ENCODE data around the gene CFAP69. TPM values are rescaled to one million over a fixed set of nuclear protein-coding genes. Genes with fewer than 3 reads are reported as not detected.
"Not testable (repeated sequence)": the region's sequence is repeated elsewhere in the genome, so short reads cannot be mapped to it uniquely, and the experiment has no call there.

The CFAP69 gene
- total and polyA plus RNA-seq, 4 donors, result 1.8 to 18.7 (median 13.6) TPM

- H3K36me3 ChIP-seq (ENCODE audit: control insufficient read depth in 1 of 2, insufficient read depth in 2 of 2, low read length in 1 of 2), result no peaks in the 10 kb centered on the region
- DNase-seq, result no peak
- peaks cover 0 to 3% of the 10 kb centered on the region in 2 donors for H3K4me1 ChIP-seq (ENCODE audit: control insufficient read depth in 1 of 2, insufficient read depth in 2 of 2, low read length in 2 of 2)
- H3K4me3 ChIP-seq (ENCODE audit: low read length in 2 of 2), result no peak overlapping the region
- WGBS, 2 donors, result 57 to 60% methylated on average over 3 of the region's 3 CpGs
- H3K27me3 ChIP-seq (ENCODE audit: control insufficient read depth in 1 of 2, insufficient read depth in 2 of 2, low read length in 1 of 2), result no peaks in the 10 kb centered on the region
- H3K27ac ChIP-seq (ENCODE audit: low read depth in 1 of 2, low read length in 2 of 2), result no peak overlapping the region
- ATAC-seq (ENCODE audit: low FRiP score), result no peak
- intact Hi-C loops (cut with DNase I), result no loop called here
- H3K9me3 ChIP-seq (ENCODE audit: control insufficient read depth, low read length), result no peaks in the 10 kb centered on the region
Measured at GRCh38 chr7:90250601-90251303, 5.8 kb downstream of the CFAP69 start.

- intact Hi-C loops (cut with DNase I), result no loop called here
- H3K27me3 ChIP-seq (ENCODE audit: control insufficient read depth in 1 of 2, insufficient read depth in 2 of 2, low read length in 1 of 2), result no peaks in the 10 kb centered on the region
- H3K27ac ChIP-seq (ENCODE audit: low read depth in 1 of 2, low read length in 2 of 2), result no peak overlapping the region
- 24% methylated on average over 1 of the region's 1 CpG for WGBS, 2 donors
- no peak for ATAC-seq (ENCODE audit: low FRiP score)
- H3K36me3 ChIP-seq (ENCODE audit: control insufficient read depth in 1 of 2, insufficient read depth in 2 of 2, low read length in 1 of 2), result no peaks in the 10 kb centered on the region
- no peak overlapping the region for H3K4me3 ChIP-seq (ENCODE audit: low read length in 2 of 2)
- no peak for DNase-seq
- peaks cover 0 to 3% of the 10 kb centered on the region in 2 donors for H3K4me1 ChIP-seq (ENCODE audit: control insufficient read depth in 1 of 2, insufficient read depth in 2 of 2, low read length in 2 of 2)
- H3K9me3 ChIP-seq (ENCODE audit: control insufficient read depth, low read length), result no peaks in the 10 kb centered on the region
Measured at GRCh38 chr7:90251304-90251635, 6.3 kb downstream of the CFAP69 start.

DNA sequence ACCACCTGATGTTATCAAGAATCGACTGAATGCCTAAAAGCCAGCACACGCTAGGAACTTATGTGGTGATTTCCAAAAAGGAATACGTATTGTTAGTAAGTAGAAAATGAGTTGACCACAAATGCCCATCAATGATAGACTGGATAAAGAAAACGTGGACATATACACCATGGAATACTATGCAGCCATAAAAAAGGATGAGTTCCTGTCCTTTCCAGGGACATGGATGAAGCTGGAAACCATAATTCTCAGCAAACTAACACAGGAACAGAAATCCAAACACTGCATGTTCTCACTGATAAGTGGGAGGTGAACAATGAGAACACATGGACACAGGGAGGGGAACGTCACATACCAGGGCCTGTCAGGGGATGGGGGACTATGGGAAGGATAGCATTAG is 11.0 kb downstream of the CFAP69 start:
- H3K36me3 ChIP-seq (ENCODE audit: control insufficient read depth in 1 of 2, insufficient read depth in 2 of 2, low read length in 1 of 2); H3K4me1 ChIP-seq (ENCODE audit: control insufficient read depth in 1 of 2, insufficient read depth in 2 of 2, low read length in 2 of 2); intact Hi-C loops (cut with DNase I); H3K4me3 ChIP-seq (ENCODE audit: low read length in 2 of 2); H3K9me3 ChIP-seq (ENCODE audit: control insufficient read depth, low read length); H3K27ac ChIP-seq (ENCODE audit: low read depth in 1 of 2, low read length in 2 of 2); H3K27me3 ChIP-seq (ENCODE audit: control insufficient read depth in 1 of 2, insufficient read depth in 2 of 2, low read length in 1 of 2); DNase-seq; ATAC-seq (ENCODE audit: low FRiP score): not testable (repeated sequence)
- 92% methylated on average over 5 of the region's 5 CpGs for WGBS, 2 donors

GRCh38 chr7:90256778-90257177 is 11.8 kb downstream of the CFAP69 start:
- Histone ChIP-seq H3K4me1 (ENCODE audit: control insufficient read depth in 1 of 2, insufficient read depth in 2 of 2, low read length in 2 of 2) (no peaks in the 10 kb centered on the region), H3K36me3 (ENCODE audit: control insufficient read depth in 1 of 2, insufficient read depth in 2 of 2, low read length in 1 of 2) (no peaks in the 10 kb centered on the region), H3K4me3 (ENCODE audit: low read length in 2 of 2) (no peak overlapping the region), H3K9me3 (ENCODE audit: control insufficient read depth, low read length) (no peaks in the 10 kb centered on the region), H3K27me3 (ENCODE audit: control insufficient read depth in 1 of 2, insufficient read depth in 2 of 2, low read length in 1 of 2) (no peaks in the 10 kb centered on the region), H3K27ac (ENCODE audit: low read depth in 1 of 2, low read length in 2 of 2) (no peak overlapping the region)
- intact Hi-C loops (cut with DNase I), result no loop called here
- WGBS, 2 donors, result 2 to 5% methylated on average over 1 of the region's 1 CpG
- ATAC-seq (ENCODE audit: low FRiP score) (peak; percentile 60), DNase-seq (no peak)

DNA sequence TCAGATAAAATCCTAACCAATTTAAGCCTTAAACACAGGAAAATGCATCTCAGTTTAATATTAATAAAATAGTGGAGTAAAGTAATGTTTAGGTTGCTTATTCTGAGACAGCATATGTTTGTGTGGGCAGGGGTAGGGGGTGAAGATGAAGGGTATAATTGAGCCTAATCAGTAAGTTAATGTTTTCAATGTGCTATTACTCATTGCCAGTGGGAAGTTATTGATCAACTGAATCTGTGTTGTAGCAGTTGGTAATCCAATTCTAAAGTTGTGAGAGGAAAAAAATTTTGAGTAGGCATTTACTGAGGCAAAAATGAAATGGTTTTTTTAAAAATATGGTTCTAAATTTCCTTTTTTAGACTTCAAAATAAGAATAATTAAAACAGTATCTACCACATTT is 16.5 kb downstream of the CFAP69 start:
- intact Hi-C loops (cut with DNase I), result loop anchor here in 1 of 2 donors (5.0 kb wide), 1 partner anchor 109 kb away; the partner anchor contains the start of gene STEAP1
- no peaks in the 10 kb centered on the region for H3K27me3 ChIP-seq (ENCODE audit: control insufficient read depth in 1 of 2, insufficient read depth in 2 of 2, low read length in 1 of 2)
- no peak for ATAC-seq (ENCODE audit: low FRiP score)
- no peaks in the 10 kb centered on the region for H3K4me1 ChIP-seq (ENCODE audit: control insufficient read depth in 1 of 2, insufficient read depth in 2 of 2, low read length in 2 of 2)
- H3K9me3 ChIP-seq (ENCODE audit: control insufficient read depth, low read length), result no peaks in the 10 kb centered on the region
- H3K36me3 ChIP-seq (ENCODE audit: control insufficient read depth in 1 of 2, insufficient read depth in 2 of 2, low read length in 1 of 2), result no peaks in the 10 kb centered on the region
- no peak for DNase-seq
- no peak overlapping the region for H3K27ac ChIP-seq (ENCODE audit: low read depth in 1 of 2, low read length in 2 of 2)
- no peak overlapping the region for H3K4me3 ChIP-seq (ENCODE audit: low read length in 2 of 2)

GRCh38 chr7:90262438-90262837 is 17.5 kb downstream of the CFAP69 start:
- no peak for DNase-seq
- intact Hi-C loops (cut with DNase I), result loop anchor here in 1 of 2 donors (5.0 kb wide), 1 partner anchor 110 kb away; the partner anchor contains the start of gene STEAP1
- Histone ChIP-seq H3K27me3 (ENCODE audit: control insufficient read depth in 1 of 2, insufficient read depth in 2 of 2, low read length in 1 of 2) (no peaks in the 10 kb centered on the region), H3K9me3 (ENCODE audit: control insufficient read depth, low read length) (no peaks in the 10 kb centered on the region), H3K4me3 (ENCODE audit: low read length in 2 of 2) (no peak overlapping the region), H3K4me1 (ENCODE audit: control insufficient read depth in 1 of 2, insufficient read depth in 2 of 2, low read length in 2 of 2) (peaks cover 0 to 4% of the 10 kb centered on the region in 2 donors), H3K27ac (ENCODE audit: low read depth in 1 of 2, low read length in 2 of 2) (no peak overlapping the region), H3K36me3 (ENCODE audit: control insufficient read depth in 1 of 2, insufficient read depth in 2 of 2, low read length in 1 of 2) (no peaks in the 10 kb centered on the region)
- no peak for ATAC-seq (ENCODE audit: low FRiP score)

DNA sequence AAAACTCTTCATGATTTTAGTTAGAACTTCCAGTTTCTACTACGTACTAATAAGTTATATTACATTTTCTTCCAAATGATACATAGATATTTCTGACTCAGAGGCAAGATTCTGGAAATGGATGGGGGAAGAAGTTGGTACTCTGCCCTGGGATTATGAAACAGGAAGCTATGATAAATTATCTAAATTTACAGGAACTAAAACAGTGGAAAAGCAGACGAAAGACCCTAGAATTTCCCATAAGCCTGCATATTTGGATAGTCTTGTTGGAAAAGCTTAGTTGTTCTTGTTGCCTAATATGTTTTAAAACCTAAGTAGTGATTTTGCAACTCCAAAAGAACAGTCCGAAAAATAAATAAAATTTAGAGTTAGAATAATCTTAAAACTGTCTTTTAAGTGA is 21.8 kb downstream of the CFAP69 start:
- DNase-seq, result no peak
- Histone ChIP-seq H3K27ac (ENCODE audit: low read depth in 1 of 2, low read length in 2 of 2) (no peak overlapping the region), H3K36me3 (ENCODE audit: control insufficient read depth in 1 of 2, insufficient read depth in 2 of 2, low read length in 1 of 2) (no peaks in the 10 kb centered on the region), H3K4me3 (ENCODE audit: low read length in 2 of 2) (no peak overlapping the region), H3K4me1 (ENCODE audit: control insufficient read depth in 1 of 2, insufficient read depth in 2 of 2, low read length in 2 of 2) (peaks cover 0 to 5% of the 10 kb centered on the region in 2 donors), H3K9me3 (ENCODE audit: control insufficient read depth, low read length) (no peaks in the 10 kb centered on the region), H3K27me3 (ENCODE audit: control insufficient read depth in 1 of 2, insufficient read depth in 2 of 2, low read length in 1 of 2) (no peaks in the 10 kb centered on the region)
- WGBS, 2 donors, result 21 to 25% methylated on average over 3 of the region's 3 CpGs
- peak; percentile 78 for ATAC-seq (ENCODE audit: low FRiP score)
- intact Hi-C loops (cut with DNase I), result loop anchor here in 1 of 2 donors (5.0 kb wide), 1 partner anchor 115 kb away; the partner anchor contains the start of gene STEAP1

DNA sequence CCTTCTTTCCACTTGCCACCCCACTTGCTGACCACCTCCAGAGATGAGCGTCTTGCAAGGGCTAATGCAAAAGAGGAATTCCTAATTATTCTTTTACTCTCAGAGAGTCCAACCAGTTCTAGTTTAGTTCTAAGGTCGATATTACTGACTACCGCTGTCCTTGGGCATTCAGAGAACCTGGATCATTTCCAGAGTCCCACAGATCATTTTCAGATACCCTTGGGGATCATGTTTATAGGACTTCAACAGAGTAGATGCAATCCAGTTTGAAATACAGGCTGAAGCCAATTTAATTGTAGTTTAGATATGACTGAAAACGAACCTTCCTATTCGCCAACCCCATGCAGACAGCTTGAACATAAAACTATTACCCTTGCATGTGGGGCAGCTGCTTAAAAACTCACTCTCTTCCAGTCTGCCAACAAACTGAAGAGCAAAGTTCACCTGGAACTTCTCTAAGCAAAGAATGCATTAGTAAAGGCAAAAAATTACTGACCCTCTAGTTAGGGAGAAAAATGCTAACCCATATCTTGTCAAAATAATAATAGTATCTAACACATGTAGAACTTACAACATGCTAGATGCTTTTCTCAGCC is 22.4 kb downstream of the CFAP69 start:
- H3K27ac ChIP-seq (ENCODE audit: low read depth in 1 of 2, low read length in 2 of 2), result no peak overlapping the region
- H3K9me3 ChIP-seq (ENCODE audit: control insufficient read depth, low read length), result no peaks in the 10 kb centered on the region
- peaks cover 0 to 5% of the 10 kb centered on the region in 2 donors for H3K4me1 ChIP-seq (ENCODE audit: control insufficient read depth in 1 of 2, insufficient read depth in 2 of 2, low read length in 2 of 2)
- H3K36me3 ChIP-seq (ENCODE audit: control insufficient read depth in 1 of 2, insufficient read depth in 2 of 2, low read length in 1 of 2), result no peaks in the 10 kb centered on the region
- 60 to 64% methylated on average over 5 of the region's 5 CpGs for WGBS, 2 donors
- no peak for DNase-seq
- ATAC-seq (ENCODE audit: low FRiP score), result peak; percentile 31
- no peak overlapping the region for H3K4me3 ChIP-seq (ENCODE audit: low read length in 2 of 2)
- intact Hi-C loops (cut with DNase I), result loop anchor here in 1 of 2 donors (5.0 kb wide), 1 partner anchor 115 kb away; the partner anchor contains the start of gene STEAP1
- no peaks in the 10 kb centered on the region for H3K27me3 ChIP-seq (ENCODE audit: control insufficient read depth in 1 of 2, insufficient read depth in 2 of 2, low read length in 1 of 2)

DNA sequence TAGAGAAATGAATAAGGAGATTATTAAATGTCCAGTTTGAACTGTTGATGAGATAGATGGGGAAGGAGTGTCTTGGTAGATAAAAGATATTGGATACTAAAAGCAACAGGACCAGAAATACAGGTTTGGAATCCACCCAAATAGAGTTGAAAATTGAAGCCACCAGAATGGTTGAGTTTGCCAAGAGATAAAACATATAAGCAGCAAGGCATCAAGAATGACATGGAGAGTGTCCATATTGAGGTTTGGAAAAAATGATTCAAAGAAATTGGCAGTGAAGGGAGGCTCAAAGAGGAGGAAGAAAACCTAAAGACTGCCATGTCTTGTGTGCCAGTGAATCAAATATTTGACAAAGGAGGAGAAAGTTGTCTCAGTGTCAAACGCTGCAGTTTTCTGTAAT is 24.2 kb downstream of the CFAP69 start:
- WGBS, 2 donors, result 61 to 71% methylated on average over 1 of the region's 1 CpG
- intact Hi-C loops (cut with DNase I), result loop anchor here in 1 of 2 donors (5.0 kb wide), 1 partner anchor 117 kb away; the partner anchor contains the start of gene STEAP1
- no peak overlapping the region for H3K27ac ChIP-seq (ENCODE audit: low read depth in 1 of 2, low read length in 2 of 2)

More for the DNA sequence above, 24.2 kb downstream of the CFAP69 start:
- no peak for ATAC-seq (ENCODE audit: low FRiP score)
- DNase-seq, result no peak
- Histone ChIP-seq H3K4me1 (ENCODE audit: control insufficient read depth in 1 of 2, insufficient read depth in 2 of 2, low read length in 2 of 2) (peaks cover 0 to 5% of the 10 kb centered on the region in 2 donors), H3K36me3 (ENCODE audit: control insufficient read depth in 1 of 2, insufficient read depth in 2 of 2, low read length in 1 of 2) (no peaks in the 10 kb centered on the region), H3K4me3 (ENCODE audit: low read length in 2 of 2) (no peak overlapping the region), H3K9me3 (ENCODE audit: control insufficient read depth, low read length) (no peaks in the 10 kb centered on the region), H3K27me3 (ENCODE audit: control insufficient read depth in 1 of 2, insufficient read depth in 2 of 2, low read length in 1 of 2) (no peaks in the 10 kb centered on the region)

Measured in aorta (tissue), 5 donors.